ENCODE results near the gene ZNF423.

DNA sequence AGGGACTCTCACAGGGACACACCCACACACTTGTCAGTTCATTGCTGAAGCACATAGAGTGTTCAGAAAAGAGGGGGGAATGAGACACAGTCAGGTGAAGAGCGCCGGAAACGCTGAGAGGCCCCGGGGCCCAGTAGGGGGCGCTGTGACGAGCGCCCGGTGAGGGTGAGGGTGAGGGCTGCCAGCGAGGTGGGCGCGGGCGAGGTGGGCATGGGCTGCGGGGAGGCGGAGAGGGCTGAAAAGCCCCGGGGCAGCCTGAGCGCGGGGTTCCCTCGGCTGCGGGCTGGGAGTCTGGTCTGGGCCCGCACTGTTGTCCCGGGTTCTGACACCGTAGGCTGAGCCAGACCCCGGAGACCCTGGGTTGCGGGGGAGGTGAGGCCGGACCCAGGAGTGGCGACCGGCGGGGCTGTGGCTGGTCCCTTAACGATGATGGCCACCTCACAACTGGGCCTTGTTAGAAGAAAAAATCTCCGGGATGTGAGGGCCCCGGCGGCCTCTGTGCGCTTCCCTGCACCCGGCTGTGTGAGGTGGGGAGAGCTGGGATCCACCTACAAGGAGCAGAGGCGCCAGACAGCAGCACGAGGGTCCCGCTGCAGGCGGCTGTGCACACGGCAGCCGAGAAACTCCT lies 390.9 kb downstream of the ZNF423 start:
- TF ChIP-seq TCF7L2 (IDR thresholded peaks at IDR 0.05; ENCODE audit: low read depth, low read length), result no peak
- TF ChIP-seq, protein P1, sequence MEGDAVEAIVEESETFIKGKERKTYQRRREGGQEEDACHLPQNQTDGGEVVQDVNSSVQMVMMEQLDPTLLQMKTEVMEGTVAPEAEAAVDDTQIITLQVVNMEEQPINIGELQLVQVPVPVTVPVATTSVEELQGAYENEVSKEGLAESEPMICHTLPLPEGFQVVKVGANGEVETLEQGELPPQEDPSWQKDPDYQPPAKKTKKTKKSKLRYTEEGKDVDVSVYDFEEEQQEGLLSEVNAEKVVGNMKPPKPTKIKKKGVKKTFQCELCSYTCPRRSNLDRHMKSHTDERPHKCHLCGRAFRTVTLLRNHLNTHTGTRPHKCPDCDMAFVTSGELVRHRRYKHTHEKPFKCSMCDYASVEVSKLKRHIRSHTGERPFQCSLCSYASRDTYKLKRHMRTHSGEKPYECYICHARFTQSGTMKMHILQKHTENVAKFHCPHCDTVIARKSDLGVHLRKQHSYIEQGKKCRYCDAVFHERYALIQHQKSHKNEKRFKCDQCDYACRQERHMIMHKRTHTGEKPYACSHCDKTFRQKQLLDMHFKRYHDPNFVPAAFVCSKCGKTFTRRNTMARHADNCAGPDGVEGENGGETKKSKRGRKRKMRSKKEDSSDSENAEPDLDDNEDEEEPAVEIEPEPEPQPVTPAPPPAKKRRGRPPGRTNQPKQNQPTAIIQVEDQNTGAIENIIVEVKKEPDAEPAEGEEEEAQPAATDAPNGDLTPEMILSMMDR (IDR thresholded peaks at IDR 0.05), result peak; percentile 67
- TF ChIP-seq POLR2AphosphoS5 (IDR thresholded peaks at IDR 0.05; ENCODE audit: low read depth, low read length), result no peak
- TF ChIP-seq SIN3A (IDR thresholded peaks at IDR 0.05; ENCODE audit: borderline replicate concordance, insufficient read depth, low read depth, low read length), result no peak
- TF ChIP-seq, protein P2, sequence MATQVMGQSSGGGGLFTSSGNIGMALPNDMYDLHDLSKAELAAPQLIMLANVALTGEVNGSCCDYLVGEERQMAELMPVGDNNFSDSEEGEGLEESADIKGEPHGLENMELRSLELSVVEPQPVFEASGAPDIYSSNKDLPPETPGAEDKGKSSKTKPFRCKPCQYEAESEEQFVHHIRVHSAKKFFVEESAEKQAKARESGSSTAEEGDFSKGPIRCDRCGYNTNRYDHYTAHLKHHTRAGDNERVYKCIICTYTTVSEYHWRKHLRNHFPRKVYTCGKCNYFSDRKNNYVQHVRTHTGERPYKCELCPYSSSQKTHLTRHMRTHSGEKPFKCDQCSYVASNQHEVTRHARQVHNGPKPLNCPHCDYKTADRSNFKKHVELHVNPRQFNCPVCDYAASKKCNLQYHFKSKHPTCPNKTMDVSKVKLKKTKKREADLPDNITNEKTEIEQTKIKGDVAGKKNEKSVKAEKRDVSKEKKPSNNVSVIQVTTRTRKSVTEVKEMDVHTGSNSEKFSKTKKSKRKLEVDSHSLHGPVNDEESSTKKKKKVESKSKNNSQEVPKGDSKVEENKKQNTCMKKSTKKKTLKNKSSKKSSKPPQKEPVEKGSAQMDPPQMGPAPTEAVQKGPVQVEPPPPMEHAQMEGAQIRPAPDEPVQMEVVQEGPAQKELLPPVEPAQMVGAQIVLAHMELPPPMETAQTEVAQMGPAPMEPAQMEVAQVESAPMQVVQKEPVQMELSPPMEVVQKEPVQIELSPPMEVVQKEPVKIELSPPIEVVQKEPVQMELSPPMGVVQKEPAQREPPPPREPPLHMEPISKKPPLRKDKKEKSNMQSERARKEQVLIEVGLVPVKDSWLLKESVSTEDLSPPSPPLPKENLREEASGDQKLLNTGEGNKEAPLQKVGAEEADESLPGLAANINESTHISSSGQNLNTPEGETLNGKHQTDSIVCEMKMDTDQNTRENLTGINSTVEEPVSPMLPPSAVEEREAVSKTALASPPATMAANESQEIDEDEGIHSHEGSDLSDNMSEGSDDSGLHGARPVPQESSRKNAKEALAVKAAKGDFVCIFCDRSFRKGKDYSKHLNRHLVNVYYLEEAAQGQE (IDR thresholded peaks at IDR 0.05; ENCODE audit: insufficient read depth in 1 of 2, low read depth in 2 of 2, low read length in 1 of 2), result no peak
